ENCODE results near the gene KCNQ5. TPM values are rescaled to one million over a fixed set of nuclear protein-coding genes. Genes with fewer than 3 reads are reported as not detected.
A peak's percentile ranks its signal among the peaks of the same experiment; 100 is the strongest.

KCNQ5 gene
- total RNA-seq, 6 experiments from 2014 or later, result 16.3 to 35.5 (median 20.2) TPM

- H3K27me3 Mint-ChIP-seq (ENCODE audit: insufficient read depth), result no peaks in the 10 kb centered on the region
- DNase-seq, result peak; percentile 81
- H3K4me3 Mint-ChIP-seq, result no peak overlapping the region; the same call in none of the 2 replicates
- H3K4me1 Mint-ChIP-seq (ENCODE audit: low read depth), result peaks cover 34% of the 10 kb centered on the region
- no peaks in the 10 kb centered on the region; the same call in 1 of the 2 replicates for H3K36me3 Mint-ChIP-seq (ENCODE audit: low read depth)
- H3K9me3 Mint-ChIP-seq, result no peaks in the 10 kb centered on the region
- no peak overlapping the region for H3K27ac Mint-ChIP-seq
- no peak for TF ChIP-seq CTCF (IDR thresholded peaks at IDR 0.05)
These were observed 126.9 kb downstream of the KCNQ5 start for GRCh38 chr6:72748759-72749158.

- TF ChIP-seq CTCF (IDR thresholded peaks at IDR 0.05), result no peak
- Mint-ChIP-seq H3K9me3 (no peaks in the 10 kb centered on the region), H3K27me3 (ENCODE audit: insufficient read depth) (no peaks in the 10 kb centered on the region; the same call in 1 of the 2 replicates), H3K4me1 (ENCODE audit: low read depth) (peaks cover 63% of the 10 kb centered on the region), H3K4me3 (no peak overlapping the region), H3K27ac (peak overlapping the region; percentile 27; the same call in 1 of the 2 replicates), H3K36me3 (ENCODE audit: low read depth) (peaks cover 5% of the 10 kb centered on the region; the same call in 1 of the 2 replicates)
- DNase-seq, result no peak
These were observed 133.9 kb downstream of the KCNQ5 start for GRCh38 chr6:72755752-72756151.

- no peak for DNase-seq
- TF ChIP-seq CTCF (IDR thresholded peaks at IDR 0.05), result no peak
- Mint-ChIP-seq H3K27me3 (ENCODE audit: insufficient read depth) (no peaks in the 10 kb centered on the region; the same call in 1 of the 2 replicates), H3K4me1 (ENCODE audit: low read depth) (peaks cover 66% of the 10 kb centered on the region), H3K36me3 (ENCODE audit: low read depth) (peaks cover 5% of the 10 kb centered on the region; the same call in 1 of the 2 replicates), H3K9me3 (no peaks in the 10 kb centered on the region), H3K4me3 (no peak overlapping the region), H3K27ac (no peak overlapping the region)
These were observed 135.2 kb downstream of the KCNQ5 start for GRCh38 chr6:72757048-72757447.

GRCh38 chr6:72757926-72758325 is 136.1 kb downstream of the KCNQ5 start:
- Mint-ChIP-seq H3K9me3 (no peaks in the 10 kb centered on the region), H3K27ac (no peak overlapping the region), H3K36me3 (ENCODE audit: low read depth) (peaks cover 5% of the 10 kb centered on the region; the same call in 1 of the 2 replicates), H3K4me1 (ENCODE audit: low read depth) (peaks cover 69% of the 10 kb centered on the region), H3K27me3 (ENCODE audit: insufficient read depth) (no peaks in the 10 kb centered on the region; the same call in 1 of the 2 replicates), H3K4me3 (no peak overlapping the region)
- no peak for TF ChIP-seq CTCF (IDR thresholded peaks at IDR 0.05)
- no peak for DNase-seq

- no peaks in the 10 kb centered on the region for H3K9me3 Mint-ChIP-seq
- peaks cover 5% of the 10 kb centered on the region; the same call in 1 of the 2 replicates for H3K36me3 Mint-ChIP-seq (ENCODE audit: low read depth)
- no peak overlapping the region for H3K27ac Mint-ChIP-seq
- H3K27me3 Mint-ChIP-seq (ENCODE audit: insufficient read depth), result no peaks in the 10 kb centered on the region; the same call in 1 of the 2 replicates
- no peak overlapping the region for H3K4me3 Mint-ChIP-seq
- no peak for DNase-seq
- peaks cover 75% of the 10 kb centered on the region for H3K4me1 Mint-ChIP-seq (ENCODE audit: low read depth)
- TF ChIP-seq CTCF (IDR thresholded peaks at IDR 0.05), result no peak
These were observed 137.0 kb downstream of the KCNQ5 start for GRCh38 chr6:72758901-72759300.

Measured in HFFc6 (cell line).